ENCODE data around the gene PIK3CD. TPM values are rescaled to one million over a fixed set of nuclear protein-coding genes. Genes with fewer than 3 reads are reported as not detected.

Gene PIK3CD
- total and polyA plus RNA-seq, 2 of the 8 experiments (the other 6 are each of a cell fraction or from before 2014, with no cell fraction given), result 20.6 to 24.1 TPM

DNA sequence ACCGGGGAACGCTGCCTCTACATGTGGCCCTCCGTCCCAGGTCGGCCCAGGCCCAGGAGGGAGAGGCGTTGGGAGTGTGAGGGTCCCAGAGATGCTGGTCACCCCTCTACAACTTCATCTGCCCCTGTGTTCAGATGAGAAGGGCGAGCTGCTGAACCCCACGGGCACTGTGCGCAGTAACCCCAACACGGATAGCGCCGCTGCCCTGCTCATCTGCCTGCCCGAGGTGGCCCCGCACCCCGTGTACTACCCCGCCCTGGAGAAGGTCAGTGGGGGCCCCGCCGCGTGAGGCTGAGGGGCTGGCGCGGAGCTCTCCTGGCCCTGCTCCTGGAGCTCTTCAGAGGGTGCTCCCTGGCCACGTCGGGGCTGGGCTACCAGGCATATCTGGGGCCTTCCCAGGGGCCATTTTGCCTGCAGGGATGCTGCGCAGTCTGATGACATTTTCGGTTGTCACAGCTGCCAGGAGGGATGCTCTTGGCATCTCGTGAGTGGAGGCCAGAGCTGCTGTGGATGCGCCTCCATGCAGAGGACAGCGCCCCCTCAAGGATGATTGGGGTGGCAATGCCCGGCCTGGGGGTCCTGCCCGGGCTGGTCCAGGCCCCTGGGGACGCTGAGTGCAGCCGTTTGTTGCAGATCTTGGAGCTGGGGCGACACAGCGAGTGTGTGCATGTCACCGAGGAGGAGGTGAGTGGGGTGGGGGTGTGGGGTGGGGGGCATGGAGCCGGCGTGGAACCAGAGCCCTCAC, 68.6 kb downstream of the PIK3CD start (continued):
- TF ChIP-seq KDM4A (IDR thresholded peaks at IDR 0.05; ENCODE audit: low read depth, low read length, severe bottlenecking) (no peak), RAD21 (IDR thresholded peaks at IDR 0.05 in 1 of 2, conservative IDR thresholded peaks at IDR 0.05 in 1 of 2; ENCODE audit: low read depth in 2 of 2, low read length in 2 of 2) (peak; percentile 43 to 58), POLR2A (IDR thresholded peaks at IDR 0.05; ENCODE audit: control extremely low read depth in 1 of 2, low read depth in 2 of 2, low read length in 2 of 2) (no peak), SIRT6 (IDR thresholded peaks at IDR 0.05; ENCODE audit: low read length) (no peak), SP2 (IDR thresholded peaks at IDR 0.05; ENCODE audit: low read length) (no peak), YY1 (IDR thresholded peaks at IDR 0.05; ENCODE audit: low read depth, low read length) (no peak), CHD7 (IDR thresholded peaks at IDR 0.05; ENCODE audit: insufficient replicate concordance, low read length) (no peak)

Measured in H1 (cell line).